NK-92 treated with Interleukin-12 subunit alpha and Interleukin-12 subunit beta, amount 100 ng/mL, for 24 hours (cell line): ENCODE measurements around the gene CFAP141.
"Not testable (repeated sequence)": the region's sequence is repeated elsewhere in the genome, so short reads cannot be mapped to it uniquely, and the experiment has no call there.

ENCODE experiments used
- DNase-seq: peaks from one replicate; lab custom pipeline; 2025; lab: John Stamatoyannopoulos, UW

The CFAP141 gene

DNA sequence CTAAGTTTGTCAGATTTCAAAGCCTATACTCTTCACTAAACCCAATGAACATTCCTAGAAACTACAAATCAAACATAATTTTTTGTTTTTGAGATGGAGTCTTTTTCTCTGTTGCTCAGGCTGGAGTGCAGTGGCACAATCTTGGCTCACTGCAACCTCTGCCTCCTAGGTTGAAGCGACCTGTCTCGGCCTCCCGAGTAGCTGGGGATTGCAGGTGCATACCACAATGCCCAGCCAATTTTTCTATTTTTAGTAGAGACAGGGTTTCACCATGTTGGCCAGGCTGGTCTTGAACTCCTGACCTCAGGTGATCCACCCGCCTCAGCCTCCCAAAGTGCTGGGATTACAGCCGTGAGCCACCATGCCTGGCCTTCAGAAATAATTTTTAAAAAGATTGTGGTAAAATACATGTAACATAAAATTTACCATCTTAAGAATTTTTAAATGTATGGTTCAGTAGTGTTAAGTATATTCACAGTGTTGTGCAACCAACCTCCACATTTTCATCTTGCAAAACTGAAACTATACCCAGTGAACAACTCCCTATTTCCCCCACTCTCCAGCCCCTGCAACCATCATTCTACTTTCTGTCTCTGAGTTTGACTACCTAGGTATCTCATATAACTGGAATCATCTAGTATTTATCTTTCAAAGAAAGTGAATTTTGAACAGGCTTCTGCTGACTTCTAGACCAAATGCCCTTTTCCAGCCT is 2.7 kb upstream of the CFAP141 start:
- DNase-seq = no peak

DNA sequence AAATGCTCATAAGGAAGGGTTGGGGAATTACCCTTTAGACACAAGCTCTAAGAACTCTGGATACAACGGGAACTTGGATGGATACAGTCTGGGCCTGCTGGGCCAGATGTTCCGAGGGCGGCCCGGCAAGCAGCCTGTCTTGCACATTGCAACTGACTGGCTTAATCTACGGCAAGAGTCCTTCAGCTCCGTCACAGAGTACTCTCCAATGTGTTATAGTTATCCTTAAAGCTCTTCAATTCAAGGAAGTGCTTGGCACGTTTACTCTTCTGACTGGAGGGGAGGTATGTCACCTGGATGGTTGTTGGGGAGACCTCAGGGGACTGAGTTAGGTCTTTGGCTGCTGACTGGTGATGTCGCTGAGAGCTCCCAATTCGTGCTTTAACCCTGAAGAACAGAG is 1.1 kb upstream of the CFAP141 start:
- DNase-seq = no peak

DNA sequence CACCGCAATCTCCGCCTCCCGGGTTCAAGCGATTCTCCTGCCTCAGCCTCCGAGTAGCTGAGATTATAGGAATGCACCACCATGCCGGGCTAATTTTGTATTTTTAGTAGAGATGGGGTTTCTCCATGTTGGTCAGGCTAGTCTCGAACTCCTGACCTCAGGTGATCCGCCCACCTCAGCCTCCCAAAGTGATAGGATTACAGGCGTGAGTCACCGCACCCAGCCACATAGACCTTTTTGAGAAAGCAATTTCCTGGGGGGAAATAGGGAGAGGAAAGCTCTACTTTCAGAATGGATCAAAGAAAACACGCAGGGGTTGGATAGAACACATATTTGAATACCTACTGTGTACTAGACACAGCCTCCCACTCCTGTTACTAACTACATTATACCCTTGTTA is 355 bp downstream of the CFAP141 start:
- not testable (repeated sequence) for DNase-seq

DNA sequence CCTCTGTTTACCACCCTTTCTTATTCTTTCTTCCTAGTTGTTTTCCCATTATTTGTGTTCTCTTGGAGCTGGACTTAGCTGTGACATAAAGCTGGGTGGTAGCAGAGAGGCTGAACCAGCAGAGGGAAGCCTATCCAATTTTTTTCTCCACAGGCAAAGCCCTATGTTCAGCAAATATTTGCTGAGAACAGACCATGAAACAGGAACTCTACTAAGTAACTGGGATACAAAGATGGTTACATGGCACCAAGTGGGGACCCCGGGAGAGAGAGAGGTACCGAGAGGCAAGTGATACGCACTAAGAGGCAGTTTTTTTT is 6.6 kb downstream of the CFAP141 start:
- DNase-seq = no peak

DNA sequence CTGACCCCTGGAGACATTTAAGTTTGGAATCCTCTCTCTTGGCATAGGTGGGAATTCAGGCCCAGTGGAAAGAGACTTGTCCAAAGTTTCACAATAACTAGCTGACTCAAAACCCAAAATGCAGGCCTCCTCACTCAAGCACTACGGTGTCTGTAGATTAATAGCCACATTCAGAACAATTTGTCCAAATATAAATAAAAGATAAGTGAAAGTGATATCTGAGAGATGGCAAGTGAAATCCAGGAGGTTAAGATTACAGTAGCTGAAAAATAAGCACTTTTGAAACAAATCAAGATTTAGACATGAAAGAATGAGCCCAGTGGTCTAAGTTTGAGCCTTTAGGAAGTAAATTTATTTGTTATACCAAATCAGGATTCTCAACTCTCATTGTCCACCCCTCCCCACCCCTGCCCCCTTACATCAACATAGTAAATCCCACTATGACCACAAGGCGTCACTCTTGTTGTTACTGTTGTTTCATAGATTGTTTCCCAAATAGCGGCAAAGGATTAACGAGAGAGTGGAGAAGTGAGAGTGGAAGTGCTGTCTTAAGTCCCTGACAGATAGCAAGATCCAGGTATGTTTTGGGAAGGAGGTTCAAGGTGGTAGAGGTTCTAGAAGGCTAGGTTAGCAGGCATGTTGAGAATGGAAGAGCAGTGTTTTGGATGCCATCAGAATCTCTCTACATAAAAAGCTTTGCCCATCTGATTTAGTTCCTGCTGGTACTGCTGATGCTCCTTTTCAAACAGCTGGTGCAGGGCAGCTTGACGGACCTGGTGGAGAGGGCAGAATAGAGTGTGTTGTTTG is 7.2 kb downstream of the CFAP141 start:
- no peak for DNase-seq

DNA sequence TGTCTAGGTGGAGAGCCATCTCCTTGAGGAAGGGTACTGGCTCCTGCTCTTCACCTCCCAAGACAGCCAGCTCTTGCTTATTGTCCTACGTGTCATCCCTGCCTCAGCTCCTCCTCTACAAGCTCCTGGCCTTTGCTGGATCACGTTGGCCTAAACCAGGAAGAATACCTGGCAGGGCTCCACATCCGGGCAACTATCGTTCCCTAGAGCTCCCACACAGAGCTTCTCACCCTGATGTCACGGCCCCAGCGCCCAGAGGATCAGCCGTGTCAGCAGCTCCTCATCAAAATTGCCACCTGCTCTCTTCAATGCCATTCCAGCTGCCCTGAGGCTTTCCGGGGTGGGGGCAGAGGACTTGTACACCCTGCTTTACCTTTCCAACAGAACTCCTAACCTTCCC is 12.3 kb downstream of the CFAP141 start:
- DNase-seq = no peak

DNA sequence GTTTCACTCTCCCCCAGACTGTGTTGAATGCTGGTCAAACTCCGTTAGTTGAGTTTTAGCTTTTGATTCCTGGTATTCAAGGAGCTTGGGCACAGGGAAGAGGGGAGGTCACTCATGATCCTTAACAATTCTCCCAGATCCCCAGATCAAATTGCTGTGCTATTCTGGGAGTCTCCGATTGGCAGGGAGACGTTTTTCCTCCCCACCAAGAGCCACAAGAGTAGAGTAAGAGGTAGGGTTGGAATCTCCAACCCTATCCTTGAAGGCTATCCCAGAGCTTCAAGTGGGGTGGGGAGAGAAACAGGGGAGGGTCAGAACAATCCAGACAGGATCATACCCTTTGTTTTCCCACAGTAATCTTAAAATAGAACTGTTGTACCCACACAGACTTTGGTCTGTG is 13.7 kb downstream of the CFAP141 start:
- DNase-seq = no peak

DNA sequence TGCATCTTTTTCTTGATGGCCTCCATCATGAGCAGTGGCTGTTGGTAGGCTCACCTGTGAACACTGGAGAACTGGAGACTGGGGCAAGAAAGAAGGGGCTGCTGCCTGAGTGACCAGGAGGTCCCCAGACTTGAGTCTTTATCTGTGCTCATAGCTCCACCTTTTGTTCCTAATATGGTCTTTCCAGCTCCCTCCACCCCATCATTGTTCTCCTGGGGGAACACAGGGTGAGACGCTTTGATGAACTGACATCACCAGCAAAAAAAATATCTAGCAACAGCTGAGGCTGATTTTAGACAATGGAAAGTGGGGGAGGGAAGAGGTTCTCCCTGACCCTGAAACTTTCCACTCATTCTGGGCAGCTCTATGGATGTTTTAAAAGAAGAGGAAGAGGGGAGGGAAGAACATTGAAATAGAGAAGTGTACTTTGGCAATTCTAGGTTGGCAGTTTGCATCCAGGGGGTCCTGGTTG is 14.1 kb downstream of the CFAP141 start, which contains the start of gene TPM3:
Gene TPM3, minus strand, starts transcription at position 111 of the 472 bp plus-strand sequence. Its CDS starts 82 bp downstream, at position 29.
- DNase-seq = no peak

DNA sequence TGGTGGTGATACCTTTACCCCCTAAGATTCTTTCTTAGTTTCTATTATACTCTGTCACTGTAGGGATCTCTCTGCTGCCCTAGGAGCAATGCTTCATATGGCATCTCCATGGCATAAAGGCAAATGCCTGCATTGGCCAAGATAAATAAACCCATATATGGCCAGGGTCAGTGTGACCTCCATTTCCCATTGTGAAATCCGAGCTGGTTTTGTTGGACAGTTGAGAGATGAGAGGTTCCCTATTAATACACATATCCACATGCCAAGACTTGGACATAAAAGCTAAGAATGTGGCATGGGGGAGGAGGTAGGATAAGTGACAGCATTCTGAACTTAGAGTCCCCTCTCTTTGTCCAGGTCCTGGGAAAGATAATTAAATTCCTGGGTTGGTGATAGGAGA is 15.6 kb downstream of the CFAP141 start:
- DNase-seq = no peak

DNA sequence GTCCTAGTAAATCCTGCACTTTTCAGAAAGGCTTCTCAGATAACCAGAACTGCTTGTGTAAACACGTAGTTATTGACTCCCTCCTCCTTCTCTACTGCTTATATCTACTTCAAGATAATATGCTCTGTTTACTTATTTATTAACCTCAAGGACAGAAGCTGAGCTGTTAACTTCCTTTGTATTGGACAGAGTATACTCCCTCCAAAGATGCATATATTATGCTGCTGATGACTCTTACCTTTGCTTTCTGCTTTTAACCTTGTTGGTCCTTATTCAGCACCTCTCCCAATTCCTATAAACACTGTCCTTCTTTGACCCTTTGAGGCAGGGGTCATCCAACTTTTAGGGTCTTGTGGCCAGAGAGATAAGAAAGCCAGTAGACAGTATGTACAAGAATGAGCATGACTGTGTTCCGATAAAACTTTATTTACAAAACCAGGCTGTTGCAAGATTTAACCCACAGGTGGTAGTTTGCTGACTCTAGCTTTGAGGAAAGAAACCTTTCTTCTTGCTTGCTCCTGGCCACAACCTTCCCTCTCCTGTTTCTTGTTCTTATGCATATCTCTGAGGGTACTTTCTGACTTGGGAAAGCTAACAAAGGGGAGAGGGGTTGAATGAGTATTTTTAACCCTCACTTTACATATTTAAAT is 19.2 kb downstream of the CFAP141 start:
- DNase-seq = no peak

DNA sequence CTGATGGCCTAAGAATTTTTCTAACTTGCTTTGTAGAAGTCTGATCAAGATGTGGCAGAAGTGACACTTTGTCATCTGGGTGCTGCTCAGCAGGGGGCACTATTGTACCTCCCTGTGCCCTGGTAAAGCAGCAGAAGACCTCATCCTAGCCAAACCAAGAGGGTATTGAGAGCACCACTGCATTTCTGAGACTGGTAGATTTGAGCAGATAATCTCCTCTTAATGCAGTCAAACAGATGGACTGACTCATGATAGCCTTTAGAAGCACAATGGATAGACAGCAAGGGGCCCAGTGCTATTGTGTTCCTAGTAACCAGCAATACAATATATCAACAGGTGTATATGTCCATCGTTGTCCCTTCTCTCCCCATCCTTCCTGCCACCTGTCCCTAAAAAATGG is 20.0 kb downstream of the CFAP141 start:
- DNase-seq = peak; percentile 52

DNA sequence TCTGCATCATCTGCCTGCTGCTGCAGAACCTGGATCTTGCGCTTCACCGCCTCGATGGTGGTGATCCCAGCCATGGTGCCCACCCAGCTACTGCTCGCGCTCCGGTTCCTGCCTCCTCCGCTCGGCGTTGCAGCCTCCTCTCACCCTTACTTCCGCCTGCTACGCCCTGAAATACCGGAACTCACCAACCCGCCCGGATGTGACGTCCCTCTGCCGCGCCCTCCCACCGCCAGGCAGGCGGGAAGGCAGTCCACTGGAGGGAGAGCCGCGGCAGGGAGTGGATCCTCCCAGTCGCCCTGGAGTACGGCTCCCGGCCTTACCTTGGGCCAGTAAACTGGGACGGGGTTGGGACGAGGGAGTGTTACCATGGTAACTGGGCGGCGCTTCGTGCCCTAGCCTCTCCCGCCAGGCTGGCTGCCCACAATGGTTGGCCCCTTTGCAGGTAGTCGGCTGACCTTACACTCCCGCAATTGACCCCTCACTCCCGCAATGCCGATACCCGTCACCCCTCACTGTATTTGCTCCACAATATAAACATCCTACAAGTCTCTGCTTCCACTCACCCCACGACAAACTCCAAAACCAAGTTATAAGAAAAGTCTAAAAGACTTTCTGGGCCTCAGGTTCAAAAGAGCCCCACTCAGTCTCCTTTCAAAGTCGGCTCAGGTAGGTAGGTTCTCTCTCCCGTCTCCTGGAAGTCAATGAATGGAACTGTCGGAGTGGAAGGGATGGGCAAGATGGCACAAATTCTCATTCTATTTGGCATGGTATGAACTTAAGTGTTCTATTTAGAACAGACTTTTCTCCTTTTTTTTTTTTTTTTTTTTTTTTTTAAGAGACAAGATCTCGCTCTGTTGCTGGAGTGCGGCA is 22.9 kb downstream of the CFAP141 start:
- peak; percentile 89 for DNase-seq

DNA sequence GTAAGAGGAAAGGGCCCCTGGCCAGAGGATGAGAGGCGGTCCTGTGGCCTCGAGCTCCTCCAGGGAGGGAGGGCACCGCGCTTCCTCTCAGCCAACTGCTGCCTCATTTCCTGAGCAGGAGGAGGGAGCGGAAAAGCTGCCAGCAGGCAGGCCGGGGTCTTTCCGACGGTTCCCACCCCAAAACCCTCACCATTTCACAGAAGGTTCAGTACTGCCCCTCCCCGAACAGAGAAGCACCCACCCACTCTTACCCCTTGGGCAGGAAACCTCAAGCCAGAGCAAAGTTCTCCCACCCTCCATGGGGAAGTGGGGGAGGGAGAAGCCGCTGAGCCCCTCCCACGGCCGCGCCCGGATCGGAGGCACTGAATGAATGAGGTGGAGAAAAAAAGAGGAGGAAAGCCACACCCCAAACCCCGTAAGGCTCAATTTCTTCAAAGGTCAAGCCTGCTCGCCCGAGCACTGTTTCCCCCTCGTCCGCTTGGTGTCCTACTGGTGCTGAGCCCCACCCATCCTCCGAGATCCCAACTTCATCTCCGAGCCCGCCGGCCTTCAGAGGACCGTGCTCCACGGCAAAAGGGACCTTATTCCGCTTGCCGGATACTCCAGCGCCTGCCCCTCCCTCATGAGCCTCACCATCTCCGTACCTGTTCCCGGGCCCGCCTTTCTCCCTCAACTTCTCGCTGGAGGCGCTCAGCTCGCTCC is 23.6 kb downstream of the CFAP141 start:
- peak; percentile 78 for DNase-seq

DNA sequence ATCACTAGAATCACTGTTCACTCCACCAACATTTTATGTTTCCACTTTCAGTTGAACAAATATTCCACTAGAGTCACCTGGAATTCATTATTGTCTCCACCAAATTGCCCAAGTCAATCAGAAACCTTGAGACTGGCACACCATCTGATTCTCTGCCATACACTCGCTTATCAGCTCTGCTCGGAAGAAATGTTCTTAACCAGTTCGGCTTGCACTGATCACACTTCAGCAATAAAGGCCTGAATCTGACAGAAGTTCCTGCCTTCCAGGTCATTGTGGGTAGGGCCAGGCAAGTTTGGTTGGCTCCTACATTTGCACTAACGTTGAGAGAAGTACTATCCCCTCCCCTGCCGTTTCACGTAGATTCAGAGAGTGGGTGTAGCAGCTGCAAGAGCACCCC is 24.2 kb downstream of the CFAP141 start:
- DNase-seq = no peak

DNA sequence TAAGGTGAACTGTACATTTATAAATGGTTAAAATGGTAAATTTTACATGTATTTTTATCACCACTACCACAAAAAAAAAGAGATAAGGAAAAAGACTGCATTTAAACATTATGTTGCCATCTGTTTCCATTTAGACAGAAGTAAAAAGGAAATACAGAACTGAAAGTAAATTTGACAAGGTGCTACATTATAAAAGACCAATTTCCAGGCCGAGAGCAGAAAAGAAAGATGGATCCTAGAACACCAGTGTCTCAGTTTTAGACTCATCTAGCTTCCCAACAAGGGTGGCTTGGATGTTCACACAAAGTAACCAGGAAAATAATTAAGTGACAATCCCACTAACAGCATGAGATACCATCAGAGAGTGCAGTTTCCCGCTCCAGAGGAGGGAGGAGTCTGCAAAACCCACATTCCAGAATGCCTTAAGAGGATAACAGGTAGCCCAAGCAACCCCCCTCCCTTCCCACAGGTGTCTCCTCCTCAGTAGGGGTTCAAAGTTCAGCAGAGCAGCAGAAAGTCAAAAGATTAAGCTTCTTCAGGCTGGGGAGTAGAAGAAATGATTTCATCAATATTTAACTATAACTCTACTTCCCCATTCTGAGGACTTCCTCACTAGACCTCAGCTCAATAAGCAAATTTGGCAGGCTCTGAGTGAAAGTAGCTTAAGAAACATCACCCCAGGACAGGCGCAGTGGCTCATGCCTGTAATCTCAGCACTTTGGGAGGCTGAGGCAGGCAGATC is 26.0 kb downstream of the CFAP141 start:
- DNase-seq = no peak

DNA sequence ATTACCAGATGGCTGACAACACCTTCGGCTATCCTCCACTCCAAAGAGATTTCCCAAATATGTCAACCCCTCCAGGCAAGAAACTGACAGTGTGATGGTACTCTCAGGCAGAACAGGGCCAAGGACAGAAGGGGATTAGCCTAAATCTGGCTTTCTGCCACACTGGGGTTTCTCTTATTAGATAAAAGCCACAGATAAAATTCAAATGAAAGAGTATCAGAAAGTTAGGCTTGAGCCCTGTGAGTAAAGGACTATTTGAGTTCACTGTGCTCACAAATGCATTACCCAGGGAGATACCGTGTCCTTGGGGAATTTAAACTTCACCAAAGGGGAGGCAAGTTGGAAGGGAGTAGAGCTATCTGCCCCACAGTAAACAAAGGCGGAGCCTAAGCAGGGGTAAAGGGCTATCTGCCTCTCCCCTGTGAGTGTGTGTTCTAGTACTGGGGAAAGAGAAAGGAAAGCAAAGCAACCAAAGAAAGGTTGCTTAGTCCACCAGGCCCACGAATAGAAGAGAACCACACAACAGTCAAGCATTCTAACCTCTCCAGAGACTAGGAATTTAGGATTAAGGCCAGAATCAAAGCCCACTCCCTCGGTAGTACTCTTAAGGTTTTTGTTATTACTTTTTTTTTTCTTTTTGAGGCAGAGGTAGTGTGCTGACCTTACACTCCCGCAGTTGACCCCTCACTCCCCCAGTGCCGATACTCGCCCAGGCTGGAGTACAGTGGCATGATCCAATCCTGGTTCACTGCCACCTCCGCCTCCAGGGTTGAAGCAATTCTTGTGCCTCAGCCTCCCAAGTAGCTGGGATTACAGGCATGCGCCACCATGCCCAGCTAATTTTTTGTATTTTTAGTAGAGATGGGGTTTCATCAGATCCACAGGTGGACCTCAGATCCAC is 27.0 kb downstream of the CFAP141 start:
- DNase-seq = no peak

DNA sequence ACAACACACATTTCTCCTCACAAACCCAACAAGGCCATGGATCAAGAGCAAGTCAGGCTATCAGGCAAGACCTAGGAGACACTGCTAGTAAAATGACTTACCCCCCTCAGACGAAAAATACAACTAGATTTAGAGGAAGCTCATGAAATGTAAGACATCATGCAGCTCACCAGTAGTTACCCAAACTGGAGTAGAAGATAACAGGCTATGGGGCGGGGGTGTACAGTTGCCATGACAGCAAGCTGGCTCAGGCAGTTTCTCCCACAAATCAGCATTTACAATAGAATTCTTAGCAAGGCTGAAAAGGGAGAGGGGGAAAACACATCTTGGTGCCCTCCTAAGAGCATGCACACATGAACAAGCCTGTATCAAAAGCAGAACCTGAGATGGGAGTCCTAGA is 28.1 kb downstream of the CFAP141 start:
- no peak for DNase-seq

DNA sequence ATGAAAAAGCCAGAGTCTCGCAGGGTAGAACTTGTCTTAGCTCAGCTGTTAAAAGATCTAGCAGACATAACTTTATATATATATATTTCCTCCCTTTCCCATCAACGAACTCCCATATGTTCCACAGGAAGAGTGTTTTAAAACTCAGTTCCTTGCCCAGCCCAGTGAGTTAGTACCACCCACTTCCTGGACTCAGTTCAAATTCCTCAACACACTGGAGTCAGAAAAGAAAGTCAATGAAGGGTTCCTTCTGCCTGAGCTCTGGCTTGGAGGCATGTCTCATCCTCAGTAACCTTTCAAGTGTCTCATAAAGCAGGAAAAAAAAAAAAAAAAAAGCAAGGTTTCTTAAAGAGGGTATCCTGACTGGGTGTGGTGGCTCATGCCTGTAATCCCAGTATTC is 29.8 kb downstream of the CFAP141 start:
- DNase-seq = no peak

DNA sequence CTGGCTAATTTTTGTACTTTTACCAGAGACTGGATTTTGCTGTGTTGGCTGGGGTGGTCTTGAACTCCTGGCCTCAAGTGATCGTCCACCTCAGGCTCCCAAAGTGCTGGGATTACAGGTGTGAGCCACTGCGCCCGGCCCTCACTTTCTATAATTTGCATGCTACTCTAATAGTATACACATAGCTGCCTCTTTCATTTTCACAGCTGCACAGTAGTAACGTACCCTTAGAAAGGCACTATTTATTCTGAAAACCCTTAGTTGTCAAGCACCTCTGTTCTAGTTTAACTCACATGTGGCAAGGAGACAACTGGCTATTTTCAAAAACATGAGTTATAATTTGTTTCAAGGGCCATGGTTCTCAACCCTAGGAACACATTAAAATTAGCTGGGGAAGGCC is 31.5 kb downstream of the CFAP141 start:
- no peak for DNase-seq

DNA sequence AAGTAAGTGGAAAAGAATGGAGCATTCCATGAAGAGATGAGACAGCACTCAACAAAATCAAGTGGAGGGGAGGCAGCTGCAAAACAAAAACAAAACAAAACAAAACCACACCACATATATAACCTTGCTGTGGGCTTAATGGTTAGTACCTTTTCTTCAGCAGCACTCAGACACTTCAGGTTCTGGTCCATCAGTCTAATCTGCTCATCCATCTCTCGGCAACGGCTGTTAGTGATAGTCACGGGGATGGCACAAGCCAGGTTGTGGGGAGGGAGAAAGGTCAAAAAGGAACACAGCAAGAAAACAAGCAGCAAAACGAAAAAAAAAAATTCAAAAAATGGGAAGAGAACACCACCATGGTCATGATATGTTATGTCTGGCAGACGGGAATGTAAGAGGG is 34.3 kb downstream of the CFAP141 start:
- no peak for DNase-seq
